WTC11 (cell line): Measurements from ENCODE around the gene PSKH1. TPM values are rescaled to one million over a fixed set of nuclear protein-coding genes. Genes with fewer than 3 reads are reported as not detected.
A peak's percentile ranks its signal among the peaks of the same experiment; 100 is the strongest.

Source experiments
- ATAC-seq: fragments of 200-7000 bp; cut with Tn5 transposase; 2 replicates; pipeline ENCODE4 v1.10.0; 2021; ENCODE audit warnings: mild to moderate bottlenecking, moderate library complexity
- CTCF ChIA-PET: fragments of 300-600 bp; sonication (Branson Sonifier 250); formaldehyde crosslinking; loops from one replicate; lab custom pipeline; 2021; ENCODE audit warnings: antibody characterized with exemption; lab: Charles Lee
- POLR2A ChIA-PET: fragments of 350-600 bp; sonication (Branson Sonifier 250); formaldehyde crosslinking; loops from one replicate; lab custom pipeline; 2021; ENCODE audit warnings: antibody characterized with exemption; lab: Charles Lee
- DNase-seq: peaks from one replicate; pipeline ENCODE4 v3.0.0; 2021; ENCODE audit warnings: low spot score
- H3K27ac Mint-ChIP-seq: 2 replicates; pipeline ENCODE4 v1.8.0; 2021; ENCODE audit warnings: mixed read lengths
- H3K27me3 Mint-ChIP-seq: 2 replicates; pipeline ENCODE4 v1.8.0; 2021; ENCODE audit warnings: low read depth, mild to moderate bottlenecking, moderate library complexity, mixed read lengths
- H3K36me3 Mint-ChIP-seq: 2 replicates; pipeline ENCODE4 v1.8.0; 2021; ENCODE audit warnings: mixed read lengths
- H3K4me1 Mint-ChIP-seq: 2 replicates; pipeline ENCODE4 v1.8.0; 2022; ENCODE audit warnings: mixed read lengths
- H3K4me3 Mint-ChIP-seq: 2 replicates; pipeline ENCODE4 v1.8.0; 2021; ENCODE audit warnings: mild to moderate bottlenecking, moderate library complexity, mixed read lengths
- H3K9me3 Mint-ChIP-seq: 2 replicates; pipeline ENCODE4 v1.8.0; 2021; ENCODE audit warnings: mixed read lengths
- ATF1 ChIP-seq: sonication (generic); formaldehyde crosslinking; IDR thresholded peaks from 2 replicates; pipeline ENCODE4 v1.8.1; 2023; ENCODE audit warnings: mild to moderate bottlenecking, moderate library complexity, missing genetic modification reagents
- CREM ChIP-seq: sonication (generic); formaldehyde crosslinking; IDR thresholded peaks from 2 replicates; pipeline ENCODE4 v1.8.1; 2022; ENCODE audit warnings: mild to moderate bottlenecking, missing genetic modification reagents, moderate library complexity
- JUN ChIP-seq: sonication (generic); formaldehyde crosslinking; IDR thresholded peaks from 2 replicates; pipeline ENCODE4 v1.8.0; 2023; ENCODE audit warnings: mild to moderate bottlenecking, missing genetic modification reagents
- OVOL2 ChIP-seq: fragments of 250-450 bp; sonication (Bioruptor Pico); IDR thresholded peaks from 2 replicates; pipeline ENCODE4 v1.9.0; 2021; ENCODE audit warnings: mild to moderate bottlenecking, borderline replicate concordance
- PRRX2 ChIP-seq: fragments of 250-450 bp; sonication (Bioruptor Pico); IDR thresholded peaks from 2 replicates; pipeline ENCODE4 v1.8.0; 2021; ENCODE audit warnings: mild to moderate bottlenecking
- RORB ChIP-seq: fragments of 250-450 bp; sonication (Bioruptor Pico); IDR thresholded peaks from 2 replicates; pipeline ENCODE4 v1.9.0; 2021; ENCODE audit warnings: mild to moderate bottlenecking
- SMAD4 ChIP-seq: sonication (generic); formaldehyde crosslinking; IDR thresholded peaks from 2 replicates; pipeline ENCODE4 v1.8.0; 2022; ENCODE audit warnings: mild to moderate bottlenecking, missing genetic modification reagents
- ZNF219 ChIP-seq: sonication (generic); formaldehyde crosslinking; IDR thresholded peaks from 2 replicates; pipeline ENCODE4 v1.8.0; 2023; ENCODE audit warnings: missing genetic modification reagents, mild to moderate bottlenecking, borderline replicate concordance
- ZNF232 ChIP-seq: sonication (generic); formaldehyde crosslinking; IDR thresholded peaks from 2 replicates; pipeline ENCODE4 v1.8.0; 2022; ENCODE audit warnings: mild to moderate bottlenecking, missing genetic modification reagents
- total RNA-seq: library from RNA; stranded (reverse); gene quantifications from 3 replicates; pipeline ENCODE4 v1.2.3, GENCODE V29; 2021
- TF ChIP-seq, protein P1 (sequence below): sonication (generic); formaldehyde crosslinking; conservative IDR thresholded peaks from 2 replicates; pipeline ENCODE4 v1.8.1; 2023; ENCODE audit warnings: mild to moderate bottlenecking, low read depth, missing genetic modification reagents, moderate library complexity
- TF ChIP-seq, protein P2 (sequence below): sonication (generic); formaldehyde crosslinking; IDR thresholded peaks from 2 replicates; pipeline ENCODE4 v1.8.1; 2022; ENCODE audit warnings: mild to moderate bottlenecking, missing genetic modification reagents, moderate library complexity, borderline replicate concordance
- TF ChIP-seq, protein P3 (sequence below): sonication (generic); formaldehyde crosslinking; IDR thresholded peaks from 2 replicates; pipeline ENCODE4 v1.8.1; 2022; ENCODE audit warnings: low read depth, mild to moderate bottlenecking, moderate library complexity, missing genetic modification reagents, borderline replicate concordance
- TF ChIP-seq, protein P4 (sequence below): sonication (generic); formaldehyde crosslinking; IDR thresholded peaks from 2 replicates; pipeline ENCODE4 v1.8.0; 2022; ENCODE audit warnings: mild to moderate bottlenecking, missing genetic modification reagents
- TF ChIP-seq, protein P5 (sequence below): fragments of 250-450 bp; sonication (Bioruptor Pico); conservative IDR thresholded peaks from 2 replicates; pipeline ENCODE4 v1.9.0; 2021; ENCODE audit warnings: mild to moderate bottlenecking
- TF ChIP-seq, protein P6 (sequence below): fragments of 250-450 bp; sonication (Bioruptor Pico); IDR thresholded peaks from 2 replicates; pipeline ENCODE4 v1.9.0; 2021; ENCODE audit warnings: moderate library complexity, mild to moderate bottlenecking, inconsistent platforms, borderline replicate concordance
- TF ChIP-seq, protein P7 (sequence below): sonication (generic); formaldehyde crosslinking; IDR thresholded peaks from 2 replicates; pipeline ENCODE4 v1.8.1; 2022; ENCODE audit warnings: low read depth, missing genetic modification reagents, borderline replicate concordance
- TF ChIP-seq, protein P8 (sequence below): fragments of 250-450 bp; sonication (Bioruptor Pico); IDR thresholded peaks from 2 replicates; pipeline ENCODE4 v1.9.0; 2021; ENCODE audit warnings: mild to moderate bottlenecking
- TF ChIP-seq, protein P9 (sequence below): sonication (generic); formaldehyde crosslinking; IDR thresholded peaks from 2 replicates; pipeline ENCODE4 v1.8.1; 2023; ENCODE audit warnings: mild to moderate bottlenecking, moderate library complexity, missing genetic modification reagents
- TF ChIP-seq, protein P10 (sequence below): sonication (generic); formaldehyde crosslinking; IDR thresholded peaks from 2 replicates; pipeline ENCODE4 v1.8.1; 2023; ENCODE audit warnings: mild to moderate bottlenecking, missing genetic modification reagents, moderate library complexity
- TF ChIP-seq, protein P11 (sequence below): sonication (generic); formaldehyde crosslinking; IDR thresholded peaks from 2 replicates; pipeline ENCODE4 v1.8.1; 2023; ENCODE audit warnings: mild to moderate bottlenecking, missing genetic modification reagents

The PSKH1 gene
- total RNA-seq, 1 experiment from 2014 or later, result 32.6 TPM

DNA sequence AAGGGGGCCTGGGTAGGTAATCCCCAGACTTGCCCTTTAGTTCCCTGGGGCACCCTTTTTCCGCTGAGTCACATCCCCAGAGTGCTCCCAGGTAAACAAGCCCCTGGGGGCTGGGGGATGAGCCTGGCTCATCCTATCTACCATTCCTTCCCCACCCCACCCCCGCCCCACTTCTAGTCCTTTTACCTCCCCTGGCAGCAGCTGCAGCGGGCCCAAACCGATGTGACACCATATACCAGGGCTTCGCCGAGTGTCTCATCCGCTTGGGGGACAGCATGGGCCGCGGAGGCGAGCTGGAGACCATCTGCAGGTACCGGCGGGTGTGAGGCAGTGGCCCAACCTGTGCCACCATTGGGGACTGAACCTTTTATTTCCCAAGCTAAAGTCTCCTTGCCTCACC, 7.5 kb upstream of the PSKH1 start (continued):
- TF ChIP-seq, protein P1, sequence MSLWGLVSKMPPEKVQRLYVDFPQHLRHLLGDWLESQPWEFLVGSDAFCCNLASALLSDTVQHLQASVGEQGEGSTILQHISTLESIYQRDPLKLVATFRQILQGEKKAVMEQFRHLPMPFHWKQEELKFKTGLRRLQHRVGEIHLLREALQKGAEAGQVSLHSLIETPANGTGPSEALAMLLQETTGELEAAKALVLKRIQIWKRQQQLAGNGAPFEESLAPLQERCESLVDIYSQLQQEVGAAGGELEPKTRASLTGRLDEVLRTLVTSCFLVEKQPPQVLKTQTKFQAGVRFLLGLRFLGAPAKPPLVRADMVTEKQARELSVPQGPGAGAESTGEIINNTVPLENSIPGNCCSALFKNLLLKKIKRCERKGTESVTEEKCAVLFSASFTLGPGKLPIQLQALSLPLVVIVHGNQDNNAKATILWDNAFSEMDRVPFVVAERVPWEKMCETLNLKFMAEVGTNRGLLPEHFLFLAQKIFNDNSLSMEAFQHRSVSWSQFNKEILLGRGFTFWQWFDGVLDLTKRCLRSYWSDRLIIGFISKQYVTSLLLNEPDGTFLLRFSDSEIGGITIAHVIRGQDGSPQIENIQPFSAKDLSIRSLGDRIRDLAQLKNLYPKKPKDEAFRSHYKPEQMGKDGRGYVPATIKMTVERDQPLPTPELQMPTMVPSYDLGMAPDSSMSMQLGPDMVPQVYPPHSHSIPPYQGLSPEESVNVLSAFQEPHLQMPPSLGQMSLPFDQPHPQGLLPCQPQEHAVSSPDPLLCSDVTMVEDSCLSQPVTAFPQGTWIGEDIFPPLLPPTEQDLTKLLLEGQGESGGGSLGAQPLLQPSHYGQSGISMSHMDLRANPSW, result no peak
- TF ChIP-seq, protein P2, sequence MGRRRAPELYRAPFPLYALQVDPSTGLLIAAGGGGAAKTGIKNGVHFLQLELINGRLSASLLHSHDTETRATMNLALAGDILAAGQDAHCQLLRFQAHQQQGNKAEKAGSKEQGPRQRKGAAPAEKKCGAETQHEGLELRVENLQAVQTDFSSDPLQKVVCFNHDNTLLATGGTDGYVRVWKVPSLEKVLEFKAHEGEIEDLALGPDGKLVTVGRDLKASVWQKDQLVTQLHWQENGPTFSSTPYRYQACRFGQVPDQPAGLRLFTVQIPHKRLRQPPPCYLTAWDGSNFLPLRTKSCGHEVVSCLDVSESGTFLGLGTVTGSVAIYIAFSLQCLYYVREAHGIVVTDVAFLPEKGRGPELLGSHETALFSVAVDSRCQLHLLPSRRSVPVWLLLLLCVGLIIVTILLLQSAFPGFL (CRISPR knock-in tag), result no peak
- TF ChIP-seq CREM (no peak), RORB (CRISPR knock-in tag) (no peak)
- TF ChIP-seq, protein P3, sequence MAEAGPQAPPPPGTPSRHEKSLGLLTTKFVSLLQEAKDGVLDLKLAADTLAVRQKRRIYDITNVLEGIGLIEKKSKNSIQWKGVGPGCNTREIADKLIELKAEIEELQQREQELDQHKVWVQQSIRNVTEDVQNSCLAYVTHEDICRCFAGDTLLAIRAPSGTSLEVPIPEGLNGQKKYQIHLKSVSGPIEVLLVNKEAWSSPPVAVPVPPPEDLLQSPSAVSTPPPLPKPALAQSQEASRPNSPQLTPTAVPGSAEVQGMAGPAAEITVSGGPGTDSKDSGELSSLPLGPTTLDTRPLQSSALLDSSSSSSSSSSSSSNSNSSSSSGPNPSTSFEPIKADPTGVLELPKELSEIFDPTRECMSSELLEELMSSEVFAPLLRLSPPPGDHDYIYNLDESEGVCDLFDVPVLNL, result no peak
- TF ChIP-seq, protein P4, sequence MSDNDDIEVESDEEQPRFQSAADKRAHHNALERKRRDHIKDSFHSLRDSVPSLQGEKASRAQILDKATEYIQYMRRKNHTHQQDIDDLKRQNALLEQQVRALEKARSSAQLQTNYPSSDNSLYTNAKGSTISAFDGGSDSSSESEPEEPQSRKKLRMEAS (CRISPR knock-in tag), result no peak
- TF ChIP-seq, protein P5, sequence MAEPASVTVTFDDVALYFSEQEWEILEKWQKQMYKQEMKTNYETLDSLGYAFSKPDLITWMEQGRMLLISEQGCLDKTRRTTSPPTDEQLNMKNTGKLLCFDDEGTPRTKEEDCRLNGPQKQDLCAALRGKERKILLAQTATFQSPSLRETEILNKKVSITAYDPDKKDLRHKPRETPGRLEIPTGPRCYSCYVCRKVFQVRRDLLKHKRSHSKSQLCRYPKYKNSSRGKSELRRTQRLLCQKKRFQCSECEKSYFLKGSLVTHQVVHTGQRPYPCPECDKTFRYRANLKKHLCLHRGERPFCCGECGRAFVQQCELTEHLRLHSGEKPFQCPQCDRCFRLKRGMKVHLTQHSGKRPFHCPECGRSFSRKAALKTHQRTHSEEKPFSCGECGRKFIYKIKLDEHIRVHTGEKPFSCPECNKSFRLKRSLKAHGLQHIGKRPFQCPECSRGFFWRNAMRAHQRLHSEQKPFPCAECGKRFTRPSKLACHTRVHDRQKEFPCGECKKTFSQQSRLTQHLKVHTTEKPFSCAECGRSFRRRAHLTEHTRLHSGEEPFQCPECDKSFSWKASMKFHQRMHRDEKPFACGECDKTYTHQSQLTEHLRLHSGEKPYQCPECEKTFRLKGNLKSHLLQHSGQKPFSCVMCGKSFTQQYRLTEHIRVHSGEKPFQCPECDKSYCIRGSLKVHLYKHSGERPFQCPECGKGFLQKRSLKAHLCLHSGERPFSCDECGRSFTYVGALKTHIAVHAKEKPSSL (CRISPR knock-in tag), result no peak
- TF ChIP-seq, protein P6, sequence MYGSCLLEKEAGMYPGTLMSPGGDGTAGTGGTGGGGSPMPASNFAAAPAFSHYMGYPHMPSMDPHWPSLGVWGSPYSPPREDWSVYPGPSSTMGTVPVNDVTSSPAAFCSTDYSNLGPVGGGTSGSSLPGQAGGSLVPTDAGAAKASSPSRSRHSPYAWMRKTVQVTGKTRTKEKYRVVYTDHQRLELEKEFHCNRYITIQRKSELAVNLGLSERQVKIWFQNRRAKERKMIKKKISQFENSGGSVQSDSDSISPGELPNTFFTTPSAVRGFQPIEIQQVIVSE, result no peak

DNA sequence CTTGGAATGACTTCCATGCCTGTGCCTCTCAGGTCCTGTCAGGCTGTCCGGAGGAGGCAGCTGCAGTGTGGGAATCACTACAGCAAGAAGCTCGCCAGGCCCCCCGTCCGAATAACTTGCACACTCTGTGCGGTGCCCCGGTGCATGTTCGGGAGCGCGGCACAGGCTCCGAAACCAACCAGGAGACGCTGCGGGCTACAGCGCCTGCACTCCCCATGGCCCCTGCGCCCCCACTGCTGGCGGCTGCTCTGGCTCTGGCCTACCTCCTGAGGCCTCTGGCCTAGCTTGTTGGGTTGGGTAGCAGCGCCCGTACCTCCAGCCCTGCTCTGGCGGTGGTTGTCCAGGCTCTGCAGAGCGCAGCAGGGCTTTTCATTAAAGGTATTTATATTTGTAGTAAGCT, 7.1 kb upstream of the PSKH1 start:
- ATAC-seq, result peak; percentile 2
- POLR2A ChIA-PET, result interaction anchor here (3.8 kb wide), 1 partner anchor 50 kb away, joined by 30 read pairs; the partner anchor contains the start of gene PSMB10
- TF ChIP-seq ZNF219 (CRISPR knock-in tag) (no peak), JUN (no peak), OVOL2 (CRISPR knock-in tag) (no peak), ATF1 (no peak), ZNF232 (CRISPR knock-in tag) (no peak), PRRX2 (CRISPR knock-in tag) (no peak), SMAD4 (CRISPR knock-in tag) (no peak)
- TF ChIP-seq, protein P7, sequence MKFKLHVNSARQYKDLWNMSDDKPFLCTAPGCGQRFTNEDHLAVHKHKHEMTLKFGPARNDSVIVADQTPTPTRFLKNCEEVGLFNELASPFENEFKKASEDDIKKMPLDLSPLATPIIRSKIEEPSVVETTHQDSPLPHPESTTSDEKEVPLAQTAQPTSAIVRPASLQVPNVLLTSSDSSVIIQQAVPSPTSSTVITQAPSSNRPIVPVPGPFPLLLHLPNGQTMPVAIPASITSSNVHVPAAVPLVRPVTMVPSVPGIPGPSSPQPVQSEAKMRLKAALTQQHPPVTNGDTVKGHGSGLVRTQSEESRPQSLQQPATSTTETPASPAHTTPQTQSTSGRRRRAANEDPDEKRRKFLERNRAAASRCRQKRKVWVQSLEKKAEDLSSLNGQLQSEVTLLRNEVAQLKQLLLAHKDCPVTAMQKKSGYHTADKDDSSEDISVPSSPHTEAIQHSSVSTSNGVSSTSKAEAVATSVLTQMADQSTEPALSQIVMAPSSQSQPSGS (CRISPR knock-in tag), result no peak
- TF ChIP-seq, protein P8, sequence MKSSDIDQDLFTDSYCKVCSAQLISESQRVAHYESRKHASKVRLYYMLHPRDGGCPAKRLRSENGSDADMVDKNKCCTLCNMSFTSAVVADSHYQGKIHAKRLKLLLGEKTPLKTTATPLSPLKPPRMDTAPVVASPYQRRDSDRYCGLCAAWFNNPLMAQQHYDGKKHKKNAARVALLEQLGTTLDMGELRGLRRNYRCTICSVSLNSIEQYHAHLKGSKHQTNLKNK, result no peak
- TF ChIP-seq, protein P9, sequence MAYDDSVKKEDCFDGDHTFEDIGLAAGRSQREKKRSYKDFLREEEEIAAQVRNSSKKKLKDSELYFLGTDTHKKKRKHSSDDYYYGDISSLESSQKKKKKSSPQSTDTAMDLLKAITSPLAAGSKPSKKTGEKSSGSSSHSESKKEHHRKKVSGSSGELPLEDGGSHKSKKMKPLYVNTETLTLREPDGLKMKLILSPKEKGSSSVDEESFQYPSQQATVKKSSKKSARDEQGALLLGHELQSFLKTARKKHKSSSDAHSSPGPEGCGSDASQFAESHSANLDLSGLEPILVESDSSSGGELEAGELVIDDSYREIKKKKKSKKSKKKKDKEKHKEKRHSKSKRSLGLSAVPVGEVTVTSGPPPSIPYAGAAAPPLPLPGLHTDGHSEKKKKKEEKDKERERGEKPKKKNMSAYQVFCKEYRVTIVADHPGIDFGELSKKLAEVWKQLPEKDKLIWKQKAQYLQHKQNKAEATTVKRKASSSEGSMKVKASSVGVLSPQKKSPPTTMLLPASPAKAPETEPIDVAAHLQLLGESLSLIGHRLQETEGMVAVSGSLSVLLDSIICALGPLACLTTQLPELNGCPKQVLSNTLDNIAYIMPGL (CRISPR knock-in tag), result no peak
- TF ChIP-seq, protein P10, sequence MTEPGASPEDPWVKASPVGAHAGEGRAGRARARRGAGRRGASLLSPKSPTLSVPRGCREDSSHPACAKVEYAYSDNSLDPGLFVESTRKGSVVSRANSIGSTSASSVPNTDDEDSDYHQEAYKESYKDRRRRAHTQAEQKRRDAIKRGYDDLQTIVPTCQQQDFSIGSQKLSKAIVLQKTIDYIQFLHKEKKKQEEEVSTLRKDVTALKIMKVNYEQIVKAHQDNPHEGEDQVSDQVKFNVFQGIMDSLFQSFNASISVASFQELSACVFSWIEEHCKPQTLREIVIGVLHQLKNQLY (CRISPR knock-in tag), result no peak
- TF ChIP-seq, protein P11, sequence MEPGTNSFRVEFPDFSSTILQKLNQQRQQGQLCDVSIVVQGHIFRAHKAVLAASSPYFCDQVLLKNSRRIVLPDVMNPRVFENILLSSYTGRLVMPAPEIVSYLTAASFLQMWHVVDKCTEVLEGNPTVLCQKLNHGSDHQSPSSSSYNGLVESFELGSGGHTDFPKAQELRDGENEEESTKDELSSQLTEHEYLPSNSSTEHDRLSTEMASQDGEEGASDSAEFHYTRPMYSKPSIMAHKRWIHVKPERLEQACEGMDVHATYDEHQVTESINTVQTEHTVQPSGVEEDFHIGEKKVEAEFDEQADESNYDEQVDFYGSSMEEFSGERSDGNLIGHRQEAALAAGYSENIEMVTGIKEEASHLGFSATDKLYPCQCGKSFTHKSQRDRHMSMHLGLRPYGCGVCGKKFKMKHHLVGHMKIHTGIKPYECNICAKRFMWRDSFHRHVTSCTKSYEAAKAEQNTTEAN (CRISPR knock-in tag), result no peak

More for the DNA sequence above, 7.1 kb upstream of the PSKH1 start:
- Mint-ChIP-seq H3K27ac (no peak overlapping the region), H3K4me3 (no peak overlapping the region), H3K27me3 (no peaks in the 10 kb centered on the region), H3K36me3 (peaks cover 17% of the 10 kb centered on the region), H3K9me3 (no peaks in the 10 kb centered on the region), H3K4me1 (peaks cover 23% of the 10 kb centered on the region)
- DNase-seq, result no peak
- CTCF ChIA-PET, result interaction anchor here (0.8 to 5.5 kb wide), 12 partner anchors 12 to 365 kb away, joined by 3 to 144 read pairs (median 4); partner anchors contain the start of genes CTRL, EDC4, PSMB10 and RANBP10
